Hepatic stellate cell (primary cell): Measurements from ENCODE around the gene EIF3K.
A peak's percentile ranks its signal among the peaks of the same experiment; 100 is the strongest.

ENCODE experiments used
- DNase-seq: peaks from one replicate; pipeline ENCODE4 v3.0.0; 2011; ENCODE audit warnings: low spot score

Gene EIF3K

GRCh38 chr19:38650172-38650775 is 31.3 kb downstream of the EIF3K start:
- no peak for DNase-seq

GRCh38 chr19:38650911-38651584 is 32.1 kb downstream of the EIF3K start:
- peak; percentile 60 for DNase-seq

- no peak for DNase-seq
Measured at GRCh38 chr19:38653028-38653571, 34.1 kb downstream of the EIF3K start.

- DNase-seq, result no peak
Measured at GRCh38 chr19:38654628-38655055, 35.7 kb downstream of the EIF3K start.

GRCh38 chr19:38655148-38655824 is 36.3 kb downstream of the EIF3K start:
- DNase-seq, result no peak

- DNase-seq, result no peak
Measured at GRCh38 chr19:38656171-38656981, 37.4 kb downstream of the EIF3K start.

- no peak for DNase-seq
Measured at GRCh38 chr19:38657633-38658222, 38.7 kb downstream of the EIF3K start.

- DNase-seq, result peak; percentile 82
Measured at GRCh38 chr19:38658462-38659306, 39.7 kb downstream of the EIF3K start.

GRCh38 chr19:38660724-38661123 is 41.7 kb downstream of the EIF3K start:
- DNase-seq, result no peak

GRCh38 chr19:38661136-38661535 is 42.1 kb downstream of the EIF3K start:
- DNase-seq, result no peak

GRCh38 chr19:38661996-38662395 is 43.0 kb downstream of the EIF3K start:
- no peak for DNase-seq

- DNase-seq, result no peak
Measured at GRCh38 chr19:38662537-38663155, 43.7 kb downstream of the EIF3K start.

- DNase-seq, result no peak
Measured at GRCh38 chr19:38663156-38663651, 44.2 kb downstream of the EIF3K start.

- no peak for DNase-seq
Measured at GRCh38 chr19:38663957-38664502, 45.0 kb downstream of the EIF3K start.

GRCh38 chr19:38664503-38665211 is 45.7 kb downstream of the EIF3K start:
- no peak for DNase-seq

- no peak for DNase-seq
Measured at GRCh38 chr19:38665219-38665931, 46.4 kb downstream of the EIF3K start.

GRCh38 chr19:38665950-38666662 is 47.1 kb downstream of the EIF3K start:
- peak; percentile 76 for DNase-seq
